HuH-7.5 (cell line): ENCODE data around the gene ASCC2.
"Not testable (repeated sequence)": the region's sequence is repeated elsewhere in the genome, so short reads cannot be mapped to it uniquely, and the experiment has no call there.

Source experiments
- DNase-seq: peaks from one replicate; pipeline ENCODE4 v3.0.0; 2011; ENCODE audit warnings: low spot score

Gene ASCC2, protein sequence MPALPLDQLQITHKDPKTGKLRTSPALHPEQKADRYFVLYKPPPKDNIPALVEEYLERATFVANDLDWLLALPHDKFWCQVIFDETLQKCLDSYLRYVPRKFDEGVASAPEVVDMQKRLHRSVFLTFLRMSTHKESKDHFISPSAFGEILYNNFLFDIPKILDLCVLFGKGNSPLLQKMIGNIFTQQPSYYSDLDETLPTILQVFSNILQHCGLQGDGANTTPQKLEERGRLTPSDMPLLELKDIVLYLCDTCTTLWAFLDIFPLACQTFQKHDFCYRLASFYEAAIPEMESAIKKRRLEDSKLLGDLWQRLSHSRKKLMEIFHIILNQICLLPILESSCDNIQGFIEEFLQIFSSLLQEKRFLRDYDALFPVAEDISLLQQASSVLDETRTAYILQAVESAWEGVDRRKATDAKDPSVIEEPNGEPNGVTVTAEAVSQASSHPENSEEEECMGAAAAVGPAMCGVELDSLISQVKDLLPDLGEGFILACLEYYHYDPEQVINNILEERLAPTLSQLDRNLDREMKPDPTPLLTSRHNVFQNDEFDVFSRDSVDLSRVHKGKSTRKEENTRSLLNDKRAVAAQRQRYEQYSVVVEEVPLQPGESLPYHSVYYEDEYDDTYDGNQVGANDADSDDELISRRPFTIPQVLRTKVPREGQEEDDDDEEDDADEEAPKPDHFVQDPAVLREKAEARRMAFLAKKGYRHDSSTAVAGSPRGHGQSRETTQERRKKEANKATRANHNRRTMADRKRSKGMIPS

DNA sequence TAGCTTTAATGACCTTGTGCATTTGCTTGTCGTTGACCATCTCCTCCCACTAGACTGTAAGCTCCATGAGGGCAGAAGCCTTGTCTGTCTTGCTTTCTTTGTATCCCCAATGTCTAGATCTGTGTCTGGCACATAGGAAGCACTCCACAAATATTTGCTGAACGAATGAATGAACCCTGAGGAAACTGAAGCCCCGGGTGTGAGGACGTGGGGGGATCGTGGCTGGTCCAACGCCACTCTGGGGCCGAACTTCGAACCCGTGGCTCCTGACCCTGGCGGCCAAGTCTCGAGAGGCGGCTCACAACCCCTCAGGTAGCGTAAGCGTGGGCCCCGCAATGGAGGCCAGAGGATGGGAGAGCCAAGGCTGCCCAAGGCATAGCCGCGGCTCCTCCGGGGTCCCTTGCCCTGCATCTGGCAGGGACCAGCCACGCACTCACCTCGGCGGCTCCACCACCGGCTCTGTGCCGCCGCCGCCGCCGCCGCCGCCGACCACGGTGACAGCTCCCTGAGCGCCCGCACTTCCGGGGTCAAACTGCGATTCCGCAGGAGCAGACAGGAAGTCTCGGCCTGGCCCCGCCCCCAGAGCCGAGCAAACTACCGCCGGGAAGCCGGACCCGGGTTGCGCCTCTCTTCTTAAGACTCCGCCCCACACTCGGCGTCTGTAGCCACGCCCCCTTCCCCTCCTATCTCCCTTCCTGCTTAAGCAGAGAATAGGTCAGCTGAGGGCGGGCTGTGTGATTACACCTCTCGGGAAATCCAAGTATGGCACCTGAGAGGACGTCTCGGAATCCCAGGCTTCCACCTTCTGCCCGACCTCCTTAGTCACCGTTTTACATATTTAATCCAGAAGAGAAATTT, at the start of gene ASCC2:
Gene ASCC2 (minus strand): TSS at position 534 of the 858 bp plus-strand sequence. CDS start 5,949 bp downstream, outside the sequence.
- peak; percentile 83 for DNase-seq

DNA sequence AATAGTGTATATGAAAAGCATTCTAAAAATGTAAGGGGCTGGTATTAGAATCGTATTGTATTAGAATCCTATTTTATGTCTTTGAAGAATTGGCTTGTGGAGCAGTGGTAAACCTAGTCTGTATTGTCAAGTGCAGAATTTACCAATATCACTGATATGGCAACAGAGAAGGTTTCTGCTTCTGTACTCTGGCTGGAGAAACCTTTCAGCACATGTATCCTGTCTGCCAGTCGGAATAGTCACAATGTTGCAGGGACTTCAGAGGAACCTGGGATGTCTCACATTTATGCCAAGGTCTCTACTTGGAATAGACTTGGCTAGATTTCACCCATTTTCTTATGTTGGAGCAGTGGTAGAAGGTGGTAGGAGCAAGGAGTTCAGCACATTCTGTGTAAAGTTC, 49.3 kb upstream of the ASCC2 start:
- DNase-seq, result no peak

DNA sequence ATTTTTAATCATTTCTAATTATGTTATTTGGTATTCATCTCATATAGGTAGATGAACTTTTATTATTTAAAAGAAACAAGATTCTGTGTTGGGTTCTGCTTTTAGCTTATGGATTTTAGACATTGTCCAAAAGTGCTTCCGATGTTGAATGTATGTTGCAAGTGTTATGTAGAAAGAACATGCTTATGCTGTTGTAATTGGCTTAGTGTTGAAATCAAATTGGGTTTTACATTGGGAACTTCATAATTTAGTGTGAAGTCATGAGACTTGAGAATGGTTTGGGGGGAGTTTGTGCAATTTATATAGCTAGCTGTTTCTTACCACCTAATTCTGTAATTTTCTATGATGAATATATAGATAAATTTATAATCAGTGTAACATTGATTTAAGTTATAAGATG, 48.5 kb upstream of the ASCC2 start:
- DNase-seq, result no peak

- no peak for DNase-seq
Observed at GRCh38 chr22:29885610-29886009, 47.5 kb upstream of the ASCC2 start.

DNA sequence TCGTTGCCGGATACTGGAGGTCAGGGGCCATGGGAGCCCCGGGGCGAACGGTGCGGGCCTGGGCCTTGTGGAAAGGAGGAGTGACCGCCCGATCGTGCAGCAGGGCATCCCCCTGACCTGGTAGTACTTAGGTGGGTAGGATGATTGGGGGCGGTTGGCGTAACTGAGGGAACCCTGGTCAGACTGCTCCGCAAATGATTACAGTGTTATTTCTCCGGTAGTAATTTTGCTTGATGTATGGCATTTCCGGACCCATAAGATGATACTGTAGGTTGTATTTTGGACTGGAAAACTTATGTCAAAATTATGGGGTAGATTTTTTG, 45.7 kb upstream of the ASCC2 start:
- peak; percentile 11 for DNase-seq

GRCh38 chr22:29883045-29883774, 45.1 kb upstream of the ASCC2 start, which contains the start of gene MTMR3:
MTMR3 (plus strand) TSS chr22:29883174; CDS start chr22:29971060, 87,886 bp downstream.
- peak; percentile 53 for DNase-seq

- DNase-seq, result no peak
Observed at GRCh38 chr22:29882716-29883044, 44.6 kb upstream of the ASCC2 start.

- DNase-seq, result no peak
Observed at GRCh38 chr22:29879753-29880152, 41.7 kb upstream of the ASCC2 start.

DNA sequence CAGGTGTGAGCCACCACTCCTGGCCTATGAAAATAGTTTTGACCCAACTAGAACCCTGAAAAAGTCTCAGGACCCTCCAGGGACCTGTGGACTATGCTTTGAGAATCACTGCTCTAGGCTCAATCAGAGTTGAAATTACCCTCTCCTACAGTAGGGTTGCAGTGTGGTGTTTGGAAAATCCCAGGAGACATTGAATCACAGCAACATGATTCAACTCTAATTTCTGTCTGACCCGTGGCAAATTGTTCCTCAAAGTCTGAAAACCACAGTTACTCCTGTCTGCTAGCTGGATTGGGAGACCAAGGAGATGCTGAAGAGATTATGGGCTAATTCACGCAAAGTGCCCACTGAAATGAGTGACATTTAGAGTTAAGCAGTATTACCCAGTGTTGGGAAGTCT, 39.5 kb upstream of the ASCC2 start:
- DNase-seq, result no peak

DNA sequence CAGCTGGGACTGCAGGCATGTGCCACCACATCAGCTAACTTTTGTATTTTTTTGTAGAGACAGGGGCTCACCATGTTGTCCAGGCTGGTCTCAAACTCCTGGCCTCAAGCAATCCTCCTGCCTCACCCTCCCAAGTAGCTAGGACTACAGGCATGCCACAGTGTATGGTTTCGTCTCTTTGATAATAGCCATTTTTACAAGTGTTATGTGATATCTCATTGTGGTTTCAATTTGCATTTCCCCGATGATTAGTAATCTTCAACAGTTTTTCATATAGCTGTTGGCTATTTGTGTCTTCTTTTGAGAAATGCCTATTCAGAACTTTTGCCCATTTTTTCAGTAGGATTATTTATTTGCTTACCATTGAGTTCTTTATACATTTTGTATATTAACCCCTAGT, 35.9 kb upstream of the ASCC2 start:
- DNase-seq, result no peak

DNA sequence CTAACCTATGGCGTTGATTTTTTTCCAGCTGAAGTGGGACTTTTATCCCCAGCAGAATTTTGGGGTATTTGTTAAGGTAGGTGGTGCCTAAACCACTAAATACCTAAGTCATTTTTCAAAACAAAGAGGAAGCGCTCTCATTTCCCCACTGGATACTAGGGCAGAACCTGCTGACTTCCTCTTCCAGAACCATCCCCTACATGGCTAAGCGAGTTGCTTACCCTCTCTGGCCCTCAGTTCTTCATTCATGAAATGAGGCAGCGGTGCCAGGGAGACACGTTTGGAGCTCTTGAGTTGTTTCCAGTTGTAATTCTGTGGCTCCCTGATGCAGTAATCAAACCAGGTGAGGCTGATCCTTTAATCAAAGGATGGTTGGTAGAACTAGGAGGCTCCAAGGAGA, 34.9 kb upstream of the ASCC2 start:
- DNase-seq, result no peak

- no peak for DNase-seq
Observed at GRCh38 chr22:29872144-29872893, 34.2 kb upstream of the ASCC2 start.

DNA sequence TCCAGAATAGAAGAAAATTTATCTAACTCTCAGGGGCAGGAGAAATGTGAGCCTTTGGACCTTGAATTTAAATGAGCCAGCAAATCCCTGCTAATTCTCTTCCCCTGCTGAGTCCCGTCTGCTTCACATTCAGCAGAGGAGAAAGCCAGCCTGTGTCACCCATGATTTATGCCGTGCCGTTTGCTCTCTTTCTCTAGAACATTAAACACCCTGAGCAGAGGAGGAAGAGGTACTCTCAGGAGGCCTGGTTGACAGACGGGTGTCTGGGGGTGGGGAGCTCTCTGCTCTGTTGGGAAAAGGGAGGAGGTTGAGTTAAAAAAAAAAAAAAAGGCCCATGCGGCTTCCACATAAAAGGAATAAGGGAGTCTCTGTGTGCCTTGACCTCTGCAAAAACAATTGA, 33.6 kb upstream of the ASCC2 start:
- no peak for DNase-seq

DNA sequence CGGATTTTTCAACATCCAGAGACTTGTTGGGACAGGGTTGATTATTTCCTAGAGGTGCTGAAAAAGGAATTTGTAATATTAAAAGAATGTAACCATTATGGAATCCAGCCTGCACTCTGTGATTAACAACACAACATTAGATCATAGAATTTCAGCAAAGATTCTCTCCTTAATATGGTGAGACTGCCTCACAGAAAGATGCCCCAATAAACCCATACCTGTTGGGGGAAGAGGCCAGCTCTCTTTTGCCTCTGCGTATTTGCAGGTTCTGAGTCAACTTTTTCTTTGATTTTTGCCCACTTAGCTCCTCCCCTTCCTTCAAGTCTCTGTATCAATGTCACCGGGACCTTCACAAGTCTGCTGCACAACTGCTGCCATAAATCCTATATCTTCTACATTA, 32.5 kb upstream of the ASCC2 start:
- no peak for DNase-seq

DNA sequence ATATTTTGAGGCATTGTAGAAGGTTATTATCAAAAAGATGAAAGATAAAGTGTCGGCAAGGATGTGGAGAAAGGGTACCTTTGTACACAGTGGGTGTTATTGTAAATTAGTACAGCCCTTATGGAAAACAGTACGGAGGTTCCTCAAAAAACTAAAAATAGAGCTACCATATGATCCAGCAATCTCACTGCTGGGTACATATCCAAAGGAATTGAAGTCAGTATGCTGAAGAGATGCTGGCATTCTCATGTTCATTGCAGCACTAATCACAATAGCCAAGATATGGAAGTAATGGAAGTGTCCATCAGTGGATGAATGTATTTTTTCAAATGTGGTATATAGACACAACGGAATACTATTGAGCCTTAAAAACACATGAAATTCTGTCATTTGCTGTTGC, 29.8 kb upstream of the ASCC2 start:
- DNase-seq, result no peak

GRCh38 chr22:29867260-29867659, 29.2 kb upstream of the ASCC2 start:
- DNase-seq, result no peak

DNA sequence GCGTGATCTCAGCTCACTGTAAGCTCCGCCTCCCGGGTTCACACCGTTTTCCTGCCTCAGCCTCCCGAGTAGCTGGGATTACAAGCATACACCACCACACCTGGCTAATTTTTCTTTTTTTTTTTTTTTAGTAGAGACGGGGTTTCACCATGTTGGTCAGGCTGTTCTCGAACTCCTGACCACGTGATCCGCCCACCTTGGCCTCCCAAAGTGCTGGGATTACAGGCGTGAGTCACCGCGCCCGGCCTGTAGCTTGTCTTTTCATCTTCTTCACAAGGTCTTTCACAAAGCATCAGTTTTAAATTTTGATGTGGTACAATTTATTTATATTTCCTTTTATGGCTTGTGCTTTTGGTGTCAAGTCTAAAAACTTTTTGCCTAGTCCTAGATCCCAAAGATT, 27.5 kb upstream of the ASCC2 start:
- DNase-seq, result not testable (repeated sequence)

DNA sequence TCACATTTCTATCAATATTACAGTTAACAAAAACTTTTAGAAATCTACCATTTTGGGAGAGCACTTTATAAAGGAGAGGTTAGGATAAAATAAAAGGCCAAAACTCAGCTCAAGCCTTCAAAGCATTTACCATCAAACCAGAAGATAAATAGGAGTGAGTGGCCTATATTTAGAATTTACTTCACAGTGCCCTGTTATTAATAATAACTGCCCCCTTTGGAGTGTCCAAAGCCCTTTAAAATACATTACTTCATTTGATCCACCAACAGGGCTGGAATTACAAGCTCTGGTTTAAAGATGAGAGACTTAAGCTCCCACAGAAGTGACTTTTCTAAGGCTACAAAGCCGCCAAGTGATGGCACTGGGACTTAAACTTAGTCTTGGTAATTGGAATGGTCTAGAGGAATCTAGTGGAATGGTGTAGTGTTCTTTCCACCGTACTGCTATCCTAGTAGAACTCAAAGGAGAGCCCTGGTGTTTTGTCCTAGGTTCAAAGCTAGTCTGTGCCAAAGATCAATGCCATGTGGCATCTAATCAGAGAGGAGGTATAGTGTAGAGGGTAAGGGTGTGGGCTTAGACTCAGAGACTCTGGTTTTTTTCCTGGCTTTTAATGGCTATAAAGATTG, 23.7 kb upstream of the ASCC2 start:
- DNase-seq, result no peak

DNA sequence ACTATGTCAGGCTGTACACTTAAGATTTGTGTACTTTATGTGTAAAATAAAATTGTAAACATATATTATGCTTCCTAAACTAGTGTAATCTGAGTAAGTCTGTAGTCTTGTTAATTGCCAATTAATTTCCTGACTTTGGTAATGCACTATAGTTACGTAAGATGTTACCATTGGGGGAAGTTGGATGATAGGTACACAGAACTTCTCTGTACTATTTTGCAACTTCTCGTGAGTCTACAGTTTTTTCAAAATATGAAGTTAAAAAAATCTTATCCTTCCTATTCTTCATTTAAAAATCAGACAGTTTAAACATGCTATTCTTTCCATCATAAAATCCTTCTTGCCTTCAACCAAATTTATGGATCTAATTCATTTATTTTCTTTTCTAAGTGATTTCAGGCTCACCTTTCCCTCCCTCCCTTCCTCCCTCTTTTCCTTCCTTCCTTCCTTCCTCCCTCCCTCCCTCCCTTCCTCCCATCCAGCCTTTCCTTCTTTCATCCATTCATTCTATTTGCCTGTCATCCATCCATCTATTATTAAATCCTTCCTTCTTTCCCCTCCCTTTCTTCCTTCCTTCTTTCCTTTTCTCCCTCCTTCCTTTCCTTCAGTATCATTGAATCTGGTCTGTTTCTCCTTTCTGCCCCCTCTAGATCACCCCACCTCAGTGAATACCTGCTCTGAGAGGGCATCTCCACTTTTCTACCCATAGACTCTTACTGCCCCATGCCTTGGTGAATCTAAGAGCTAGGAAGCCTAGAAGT, 22.1 kb upstream of the ASCC2 start:
- DNase-seq, result no peak

DNA sequence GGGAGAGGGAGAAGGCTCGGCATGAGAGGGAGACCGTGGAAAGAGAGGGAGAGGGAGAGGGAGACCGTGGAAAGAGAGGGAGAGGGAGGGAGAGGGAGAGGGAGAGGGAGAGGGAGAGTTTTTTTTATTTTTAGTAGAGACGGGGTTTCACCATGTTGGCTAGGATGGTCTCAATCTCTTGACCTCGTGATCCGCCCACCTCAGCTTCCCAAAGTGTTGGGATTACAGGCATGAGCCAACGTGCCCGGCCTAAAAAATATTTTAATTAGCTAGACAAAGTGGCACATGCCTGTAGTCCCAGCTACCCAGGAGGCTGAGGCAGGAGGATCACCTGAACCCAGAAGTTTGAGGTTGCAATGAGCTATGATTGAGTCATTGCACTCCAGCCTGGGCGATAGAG, 21.0 kb upstream of the ASCC2 start:
- DNase-seq, result not testable (repeated sequence)
